Neural progenitor cell (in vitro differentiated cells): ENCODE measurements around the gene TUFT1. TPM values are rescaled to one million over a fixed set of nuclear protein-coding genes. Genes with fewer than 3 reads are reported as not detected.

Source experiments
- DNase-seq: peaks from one replicate; pipeline ENCODE4 v3.0.0-alpha.2; 2016; ENCODE audit warnings: low spot score
- H2AFZ ChIP-seq: fragments of 200-600 bp; sonication (generic); replicated peaks from 2 replicates; pipeline ENCODE4 v1.6.1; 2016; ENCODE audit warnings: antibody characterized with exemption
- H3F3A ChIP-seq: fragments of 200-600 bp; sonication (generic); 2 replicates; pipeline ENCODE4 v1.6.1; 2016; ENCODE audit warnings: antibody characterized with exemption, low read depth
- H3K27ac ChIP-seq: fragments of 200-600 bp; sonication (generic); 2 replicates; pipeline ENCODE4 v1.5.1; 2016; ENCODE audit warnings: mild to moderate bottlenecking
- H3K27me3 ChIP-seq: fragments of 200-600 bp; sonication (generic); 2 replicates; pipeline ENCODE4 v1.6.1; 2016; ENCODE audit warnings: mild to moderate bottlenecking, moderate library complexity
- H3K36me3 ChIP-seq: fragments of 200-600 bp; sonication (generic); 2 replicates; pipeline ENCODE4 v1.5.1; 2016
- H3K4me1 ChIP-seq: fragments of 200-600 bp; sonication (generic); 2 replicates; pipeline ENCODE4 v1.6.1; 2016; ENCODE audit warnings: mixed run types
- H3K4me2 ChIP-seq: fragments of 200-600 bp; sonication (generic); 2 replicates; pipeline ENCODE4 v1.6.1; 2016
- H3K4me3 ChIP-seq: fragments of 200-600 bp; sonication (generic); 2 replicates; pipeline ENCODE4 v1.5.1; 2016
- H3K79me2 ChIP-seq: fragments of 200-600 bp; sonication (generic); 2 replicates; pipeline ENCODE4 v1.6.1; 2016; ENCODE audit warnings: low read depth
- H3K9ac ChIP-seq: fragments of 200-600 bp; sonication (generic); 2 replicates; pipeline ENCODE4 v1.6.1; 2016
- H3K9me3 ChIP-seq: fragments of 200-600 bp; sonication (generic); 2 replicates; pipeline ENCODE4 v1.5.1; 2016; ENCODE audit warnings: low read depth
- H4K20me1 ChIP-seq: fragments of 200-600 bp; sonication (generic); 2 replicates; pipeline ENCODE4 v1.6.1; 2016; ENCODE audit warnings: low read depth
- H3K27ac Mint-ChIP-seq: 3 replicates; pipeline ENCODE4 v1.8.0; 2021; ENCODE audit warnings: mixed read lengths
- H3K27me3 Mint-ChIP-seq: 2 replicates; pipeline ENCODE4 v1.8.0; 2022; ENCODE audit warnings: low read depth, mild to moderate bottlenecking, inconsistent platforms, moderate library complexity, mixed read lengths; ENCODE audit not compliant: insufficient read depth
- H3K36me3 Mint-ChIP-seq: 3 replicates; pipeline ENCODE4 v1.8.0; 2021; ENCODE audit warnings: mixed read lengths
- H3K4me1 Mint-ChIP-seq: 3 replicates; pipeline ENCODE4 v1.8.0; 2021; ENCODE audit warnings: mixed read lengths
- H3K4me3 Mint-ChIP-seq: 3 replicates; pipeline ENCODE4 v1.8.0; 2021; ENCODE audit warnings: mild to moderate bottlenecking, moderate library complexity, mixed read lengths
- H3K9me3 Mint-ChIP-seq: 3 replicates; pipeline ENCODE4 v1.8.0; 2020; ENCODE audit warnings: mixed read lengths
- CTCF ChIP-seq: fragments of 200-600 bp; sonication (generic); IDR thresholded peaks from 2 replicates; pipeline ENCODE4 v1.5.1; 2017; ENCODE audit warnings: antibody characterized with exemption, mild to moderate bottlenecking
- EZH2 ChIP-seq: fragments of 200-600 bp; sonication (generic); IDR thresholded peaks from 2 replicates; pipeline ENCODE4 v1.6.1; 2017; ENCODE audit warnings: antibody characterized with exemption, mild to moderate bottlenecking, moderate library complexity
- EZH2phosphoT487 ChIP-seq: fragments of 200-600 bp; sonication (generic); IDR thresholded peaks from 2 replicates; pipeline ENCODE4 v1.6.1; 2017; ENCODE audit warnings: antibody characterized with exemption
- total RNA-seq: library from RNA; depleted of rRNA; stranded (reverse); fragments of >200 nt; gene quantifications from 2 replicates; pipeline ENCODE4 v1.2.3, GENCODE V29; 2015; ENCODE audit warnings: low replicate concordance

The TUFT1 gene
- total RNA-seq, 1 donor from 2014 or later = 9.3 TPM

- H3K4me1 Mint-ChIP-seq = peaks cover 14% of the 10 kb centered on the region
- H3K9ac ChIP-seq = no peak overlapping the region
These were observed 47.1 kb upstream of the TUFT1 start for GRCh38 chr1:151493042-151493441.

GRCh38 chr1:151494741-151495281, 45.3 kb upstream of the TUFT1 start:
- H3K9me3 ChIP-seq = no peaks in the 10 kb centered on the region
- H3K27ac ChIP-seq = peak overlapping the region; percentile 29
- Mint-ChIP-seq H3K27ac (no peak overlapping the region), H3K27me3 (peaks cover 6% of the 10 kb centered on the region), H3K4me3 (no peak overlapping the region), H3K4me1 (peaks cover 14% of the 10 kb centered on the region), H3K9me3 (no peaks in the 10 kb centered on the region), H3K36me3 (no peaks in the 10 kb centered on the region)
- H3K79me2 ChIP-seq = no peaks in the 10 kb centered on the region
- H3K36me3 ChIP-seq = no peaks in the 10 kb centered on the region
- peak; percentile 68 for DNase-seq
- no peak overlapping the region for H2AFZ ChIP-seq
- H4K20me1 ChIP-seq = no peaks in the 10 kb centered on the region
- H3K4me2 ChIP-seq = peak overlapping the region; percentile 5
- no peak overlapping the region for H3K9ac ChIP-seq
- no peak overlapping the region for H3K4me3 ChIP-seq
- H3F3A ChIP-seq = peaks cover 14% of the 10 kb centered on the region
- H3K4me1 ChIP-seq = peaks cover 11% of the 10 kb centered on the region
- no peaks in the 10 kb centered on the region for H3K27me3 ChIP-seq
- TF ChIP-seq EZH2phosphoT487 (no peak), EZH2 (no peak), CTCF (no peak)

More at GRCh38 chr1:151493042-151493441, 47.1 kb upstream of the TUFT1 start:
- Histone ChIP-seq H3K4me1 (peaks cover 11% of the 10 kb centered on the region), H2AFZ (no peak overlapping the region), H3K4me2 (no peak overlapping the region), H4K20me1 (no peaks in the 10 kb centered on the region), H3K9me3 (no peaks in the 10 kb centered on the region), H3K79me2 (no peaks in the 10 kb centered on the region), H3F3A (peaks cover 14% of the 10 kb centered on the region), H3K36me3 (no peaks in the 10 kb centered on the region), H3K4me3 (no peak overlapping the region), H3K27me3 (no peaks in the 10 kb centered on the region), H3K27ac (no peak overlapping the region)
- TF ChIP-seq EZH2 = no peak
- no peak for TF ChIP-seq CTCF
- TF ChIP-seq EZH2phosphoT487 = no peak
- no peak overlapping the region for H3K4me3 Mint-ChIP-seq
- H3K27me3 Mint-ChIP-seq = peaks cover 6% of the 10 kb centered on the region
- DNase-seq = no peak
- no peaks in the 10 kb centered on the region for H3K9me3 Mint-ChIP-seq
- no peaks in the 10 kb centered on the region for H3K36me3 Mint-ChIP-seq
- no peak overlapping the region for H3K27ac Mint-ChIP-seq

GRCh38 chr1:151495316-151495715, 44.8 kb upstream of the TUFT1 start:
- Mint-ChIP-seq H3K4me3 (no peak overlapping the region), H3K27ac (no peak overlapping the region), H3K9me3 (no peaks in the 10 kb centered on the region), H3K36me3 (no peaks in the 10 kb centered on the region), H3K27me3 (peaks cover 6% of the 10 kb centered on the region), H3K4me1 (peaks cover 14% of the 10 kb centered on the region)
- Histone ChIP-seq H3K27me3 (no peaks in the 10 kb centered on the region), H3K4me2 (peak overlapping the region; percentile 5), H3K9me3 (no peaks in the 10 kb centered on the region), H4K20me1 (no peaks in the 10 kb centered on the region), H2AFZ (no peak overlapping the region), H3K27ac (peak overlapping the region; percentile 17), H3K4me1 (peaks cover 11% of the 10 kb centered on the region), H3K36me3 (no peaks in the 10 kb centered on the region), H3F3A (peaks cover 14% of the 10 kb centered on the region), H3K79me2 (no peaks in the 10 kb centered on the region), H3K4me3 (no peak overlapping the region), H3K9ac (no peak overlapping the region)
- TF ChIP-seq EZH2phosphoT487 (no peak), CTCF (no peak)
- DNase-seq = no peak
